Hepatocyte (in vitro differentiated cells): ENCODE data around the gene PLA2G4E.

Experiments used
- EZH2 ChIP-seq: fragments of 200-600 bp; sonication (generic); IDR thresholded peaks from 2 replicates; pipeline ENCODE4 v1.6.1; 2016; ENCODE audit warnings: antibody characterized with exemption, mild to moderate bottlenecking, borderline replicate concordance
- TF ChIP-seq, protein P1 (sequence below): fragments of 200-600 bp; sonication (generic); IDR thresholded peaks from 2 replicates; pipeline ENCODE4 v1.5.1; 2016; ENCODE audit warnings: antibody characterized with exemption, mild to moderate bottlenecking; ENCODE audit not compliant: poor library complexity

DNA sequence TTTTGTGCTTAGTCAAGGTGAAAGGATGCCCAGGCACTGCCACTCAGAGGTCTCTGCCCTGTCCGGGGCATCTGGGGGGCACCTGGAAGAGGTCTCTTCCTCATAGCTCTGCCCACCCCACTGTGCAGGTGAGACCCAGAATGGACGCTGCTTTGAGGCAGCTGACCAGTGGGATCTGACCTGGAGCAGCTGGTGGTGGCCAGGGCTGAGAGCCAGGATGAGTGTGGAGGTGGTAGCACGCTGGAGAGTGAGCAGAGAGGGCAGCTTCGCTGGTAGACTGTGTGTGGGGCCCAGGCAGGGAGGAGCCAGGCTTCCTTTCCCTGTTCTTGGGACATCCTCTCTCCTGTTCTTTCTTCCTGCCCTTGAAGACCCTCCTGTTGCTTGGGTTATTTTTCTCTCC is 32.2 kb upstream of the PLA2G4E start:
- no peak for TF ChIP-seq EZH2
- TF ChIP-seq, protein P1, sequence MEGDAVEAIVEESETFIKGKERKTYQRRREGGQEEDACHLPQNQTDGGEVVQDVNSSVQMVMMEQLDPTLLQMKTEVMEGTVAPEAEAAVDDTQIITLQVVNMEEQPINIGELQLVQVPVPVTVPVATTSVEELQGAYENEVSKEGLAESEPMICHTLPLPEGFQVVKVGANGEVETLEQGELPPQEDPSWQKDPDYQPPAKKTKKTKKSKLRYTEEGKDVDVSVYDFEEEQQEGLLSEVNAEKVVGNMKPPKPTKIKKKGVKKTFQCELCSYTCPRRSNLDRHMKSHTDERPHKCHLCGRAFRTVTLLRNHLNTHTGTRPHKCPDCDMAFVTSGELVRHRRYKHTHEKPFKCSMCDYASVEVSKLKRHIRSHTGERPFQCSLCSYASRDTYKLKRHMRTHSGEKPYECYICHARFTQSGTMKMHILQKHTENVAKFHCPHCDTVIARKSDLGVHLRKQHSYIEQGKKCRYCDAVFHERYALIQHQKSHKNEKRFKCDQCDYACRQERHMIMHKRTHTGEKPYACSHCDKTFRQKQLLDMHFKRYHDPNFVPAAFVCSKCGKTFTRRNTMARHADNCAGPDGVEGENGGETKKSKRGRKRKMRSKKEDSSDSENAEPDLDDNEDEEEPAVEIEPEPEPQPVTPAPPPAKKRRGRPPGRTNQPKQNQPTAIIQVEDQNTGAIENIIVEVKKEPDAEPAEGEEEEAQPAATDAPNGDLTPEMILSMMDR = no peak
